ENCODE results near the gene CASQ2.

The CASQ2 gene

DNA sequence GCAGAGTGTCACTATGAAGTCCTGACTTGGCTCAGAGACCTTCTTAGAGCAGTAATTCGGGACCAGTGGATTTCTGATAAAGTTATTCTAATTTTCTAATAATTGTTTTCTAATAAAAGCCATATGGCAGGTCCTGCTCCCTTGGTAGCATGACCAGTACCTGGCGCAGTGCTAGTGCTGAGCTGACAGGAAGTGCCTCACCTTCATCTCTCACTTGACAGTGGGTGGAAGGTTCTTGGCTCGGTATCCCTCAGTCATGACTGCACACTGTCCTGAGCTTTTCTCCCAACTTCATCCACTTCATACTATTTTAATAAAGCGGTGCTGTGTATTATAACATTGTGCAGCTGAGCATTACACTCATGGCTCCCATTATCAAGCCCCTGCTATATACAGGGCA is 112.6 kb downstream of the CASQ2 start:
- no peak for DNase-seq

- no peak for DNase-seq
These were observed 113.2 kb downstream of the CASQ2 start for GRCh38 chr1:115655306-115655663.

DNA sequence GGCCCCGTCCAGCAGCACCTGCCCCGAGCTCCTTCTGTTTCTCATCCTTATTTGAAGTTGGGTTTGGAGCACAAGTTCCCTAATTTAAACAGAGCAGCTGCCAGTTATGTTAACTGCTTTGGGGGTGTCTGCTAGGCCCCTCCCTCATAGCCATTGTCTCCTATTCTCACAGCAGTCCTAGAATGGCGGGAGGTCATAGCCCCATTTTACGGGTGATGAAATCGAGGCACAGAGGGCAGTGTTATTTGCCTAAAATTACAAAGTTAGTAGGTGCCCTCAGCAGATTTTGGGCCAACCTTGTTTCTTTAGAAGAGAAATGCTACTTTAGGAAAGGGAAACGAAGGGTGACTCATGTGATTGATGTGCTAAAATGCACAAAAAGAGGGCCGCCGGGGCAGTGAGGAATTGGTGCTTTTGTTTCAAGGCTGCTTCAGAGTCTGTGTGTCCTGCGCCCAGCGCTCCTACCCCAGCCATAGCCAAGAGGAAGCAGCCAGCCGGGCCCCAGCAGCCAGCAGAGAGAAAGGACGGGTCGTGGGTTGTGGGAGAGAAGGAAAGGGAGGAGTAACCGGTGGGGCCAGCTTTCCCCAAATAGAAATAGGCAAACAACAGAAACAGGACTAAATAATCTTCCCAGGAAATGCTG is 113.7 kb downstream of the CASQ2 start:
- no peak for DNase-seq

DNA sequence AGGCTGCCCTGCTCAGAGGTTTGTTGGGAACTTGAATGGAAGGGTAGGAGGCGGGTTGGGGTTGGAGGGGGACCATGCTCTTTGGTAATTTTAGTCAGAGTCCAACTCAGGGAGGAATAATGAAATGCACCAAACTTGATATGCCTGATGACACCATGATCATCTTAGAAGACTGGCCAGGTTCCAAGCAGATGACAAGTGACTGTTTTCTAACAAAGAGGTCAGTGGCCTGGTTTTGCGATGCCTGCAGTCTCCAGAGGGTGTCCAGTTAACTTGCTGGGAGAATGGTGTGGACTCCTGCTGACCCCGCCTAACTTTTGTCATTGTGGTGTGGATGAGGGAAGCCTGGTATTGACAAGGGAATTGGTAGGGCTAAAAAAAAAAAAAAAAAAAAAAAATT is 114.4 kb downstream of the CASQ2 start:
- DNase-seq: no peak

GRCh38 chr1:115652236-115652788 is 116.2 kb downstream of the CASQ2 start:
- DNase-seq: no peak

GRCh38 chr1:115651391-115651790 is 117.1 kb downstream of the CASQ2 start:
- DNase-seq: no peak

DNA sequence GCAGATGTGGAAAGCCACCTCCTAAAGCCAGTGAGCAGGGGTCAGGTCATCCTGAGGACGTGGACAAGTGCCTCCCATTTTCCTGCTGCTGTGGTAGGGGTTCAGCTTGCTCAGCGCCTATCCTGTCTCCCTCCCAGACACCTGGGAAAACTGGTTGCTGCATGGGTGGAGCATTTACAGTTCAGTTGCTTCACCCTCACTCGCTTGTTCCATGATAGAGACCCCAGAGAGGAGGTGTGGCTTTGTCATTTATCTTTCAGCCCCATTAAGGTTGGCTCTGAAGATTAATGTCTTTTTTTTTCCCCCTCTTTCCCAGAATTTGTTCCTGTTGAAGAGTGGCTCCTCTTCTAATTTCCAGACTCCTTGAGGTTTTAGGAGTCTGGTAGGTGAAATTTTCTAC is 117.6 kb downstream of the CASQ2 start:
- DNase-seq: no peak

Measured in CD4-positive, alpha-beta T cell treated with Interleukin-4 for 4 hours (primary cell).